ENCODE measurements around the gene ABL1. TPM values are rescaled to one million over a fixed set of nuclear protein-coding genes. Genes with fewer than 3 reads are reported as not detected.

Gene ABL1
- total RNA-seq, 1 donor from 2014 or later, result 121 TPM

- Mint-ChIP-seq H3K4me3 (ENCODE audit: unreplicated experiment) (no peak overlapping the region), H3K36me3 (ENCODE audit: low read depth, unreplicated experiment) (no peaks in the 10 kb centered on the region), H3K9me3 (ENCODE audit: unreplicated experiment) (no peaks in the 10 kb centered on the region), H3K27me3 (ENCODE audit: unreplicated experiment) (peaks cover 2% of the 10 kb centered on the region), H3K4me1 (ENCODE audit: unreplicated experiment) (peaks cover 3% of the 10 kb centered on the region), H3K27ac (ENCODE audit: unreplicated experiment) (no peak overlapping the region)
- no peak for TF ChIP-seq CTCF (IDR thresholded peaks at IDR 0.05; ENCODE audit: unreplicated experiment)
- DNase-seq (ENCODE audit: low spot score), result no peak
Measured at GRCh38 chr9:130915096-130915447, 80.0 kb downstream of the ABL1 start.

- H3K4me3 Mint-ChIP-seq (ENCODE audit: unreplicated experiment), result no peak overlapping the region
- H3K27me3 Mint-ChIP-seq (ENCODE audit: unreplicated experiment), result peaks cover 4% of the 10 kb centered on the region
- no peak overlapping the region for H3K27ac Mint-ChIP-seq (ENCODE audit: unreplicated experiment)
- no peaks in the 10 kb centered on the region for H3K36me3 Mint-ChIP-seq (ENCODE audit: low read depth, unreplicated experiment)
- no peak for DNase-seq (ENCODE audit: low spot score)
- no peaks in the 10 kb centered on the region for H3K4me1 Mint-ChIP-seq (ENCODE audit: unreplicated experiment)
- H3K9me3 Mint-ChIP-seq (ENCODE audit: unreplicated experiment), result no peaks in the 10 kb centered on the region
- no peak for TF ChIP-seq CTCF (IDR thresholded peaks at IDR 0.05; ENCODE audit: unreplicated experiment)
Measured at GRCh38 chr9:130917168-130917960, 82.3 kb downstream of the ABL1 start.

- H3K9me3 Mint-ChIP-seq (ENCODE audit: unreplicated experiment), result no peaks in the 10 kb centered on the region
- no peak for TF ChIP-seq CTCF (IDR thresholded peaks at IDR 0.05; ENCODE audit: unreplicated experiment)
- H3K36me3 Mint-ChIP-seq (ENCODE audit: low read depth, unreplicated experiment), result no peaks in the 10 kb centered on the region
- no peak for DNase-seq (ENCODE audit: low spot score)
- no peak overlapping the region for H3K4me3 Mint-ChIP-seq (ENCODE audit: unreplicated experiment)
- peaks cover 4% of the 10 kb centered on the region for H3K4me1 Mint-ChIP-seq (ENCODE audit: unreplicated experiment)
- no peak overlapping the region for H3K27ac Mint-ChIP-seq (ENCODE audit: unreplicated experiment)
- H3K27me3 Mint-ChIP-seq (ENCODE audit: unreplicated experiment), result peaks cover 8% of the 10 kb centered on the region
Measured at GRCh38 chr9:130918101-130918825, 83.2 kb downstream of the ABL1 start.

- Mint-ChIP-seq H3K9me3 (ENCODE audit: unreplicated experiment) (no peaks in the 10 kb centered on the region), H3K4me1 (ENCODE audit: unreplicated experiment) (peaks cover 4% of the 10 kb centered on the region), H3K36me3 (ENCODE audit: low read depth, unreplicated experiment) (no peaks in the 10 kb centered on the region), H3K4me3 (ENCODE audit: unreplicated experiment) (no peak overlapping the region), H3K27me3 (ENCODE audit: unreplicated experiment) (peaks cover 8% of the 10 kb centered on the region), H3K27ac (ENCODE audit: unreplicated experiment) (no peak overlapping the region)
- no peak for TF ChIP-seq CTCF (IDR thresholded peaks at IDR 0.05; ENCODE audit: unreplicated experiment)
- no peak for DNase-seq (ENCODE audit: low spot score)
Measured at GRCh38 chr9:130918826-130919558, 83.9 kb downstream of the ABL1 start.

All from endothelial cell (in vitro differentiated cells).